Glutamatergic neuron (in vitro differentiated cells): Measurements from ENCODE around the gene PRKCE. TPM values are rescaled to one million over a fixed set of nuclear protein-coding genes. Genes with fewer than 3 reads are reported as not detected.

Source experiments
- DNase-seq: peaks from one replicate; pipeline ENCODE4 v3.0.0; 2022
- H3K27ac Mint-ChIP-seq: one replicate; pipeline ENCODE4 v1.8.0; 2020; ENCODE audit warnings: mild to moderate bottlenecking, mixed read lengths, inconsistent platforms; ENCODE audit not compliant: unreplicated experiment
- H3K27me3 Mint-ChIP-seq: one replicate; pipeline ENCODE4 v1.8.0; 2020; ENCODE audit warnings: mild to moderate bottlenecking, moderate library complexity, mixed read lengths, inconsistent platforms; ENCODE audit not compliant: unreplicated experiment
- H3K36me3 Mint-ChIP-seq: one replicate; pipeline ENCODE4 v1.8.0; 2020; ENCODE audit warnings: mild to moderate bottlenecking, mixed read lengths, inconsistent platforms; ENCODE audit not compliant: unreplicated experiment
- H3K4me1 Mint-ChIP-seq: one replicate; pipeline ENCODE4 v1.8.0; 2020; ENCODE audit warnings: mild to moderate bottlenecking, low read depth, mixed read lengths, inconsistent platforms; ENCODE audit not compliant: unreplicated experiment
- H3K4me3 Mint-ChIP-seq: one replicate; pipeline ENCODE4 v1.8.0; 2020; ENCODE audit warnings: mild to moderate bottlenecking, mixed read lengths, inconsistent platforms; ENCODE audit not compliant: unreplicated experiment
- H3K9me3 Mint-ChIP-seq: one replicate; pipeline ENCODE4 v1.8.0; 2020; ENCODE audit warnings: mild to moderate bottlenecking, moderate library complexity, mixed read lengths, inconsistent platforms; ENCODE audit not compliant: unreplicated experiment
- total RNA-seq: library from RNA; stranded (reverse); fragmentation: NEBNext Ultra II Directional; extraction: Animal tissue kit (Norgen Biotek cat#: 25700); gene quantifications from one replicate; pipeline ENCODE4 v1.2.1, GENCODE V29; 2021; ENCODE audit not compliant: unreplicated experiment
- TF ChIP-seq, protein P1 (sequence below): fragments of 200-600 bp; sonication (generic); IDR thresholded peaks from one replicate; pipeline ENCODE4 v1.5.0; 2021; ENCODE audit not compliant: partially characterized antibody, unreplicated experiment

The PRKCE gene
- total RNA-seq, 1 donor from 2014 or later, result 74.8 TPM

DNA sequence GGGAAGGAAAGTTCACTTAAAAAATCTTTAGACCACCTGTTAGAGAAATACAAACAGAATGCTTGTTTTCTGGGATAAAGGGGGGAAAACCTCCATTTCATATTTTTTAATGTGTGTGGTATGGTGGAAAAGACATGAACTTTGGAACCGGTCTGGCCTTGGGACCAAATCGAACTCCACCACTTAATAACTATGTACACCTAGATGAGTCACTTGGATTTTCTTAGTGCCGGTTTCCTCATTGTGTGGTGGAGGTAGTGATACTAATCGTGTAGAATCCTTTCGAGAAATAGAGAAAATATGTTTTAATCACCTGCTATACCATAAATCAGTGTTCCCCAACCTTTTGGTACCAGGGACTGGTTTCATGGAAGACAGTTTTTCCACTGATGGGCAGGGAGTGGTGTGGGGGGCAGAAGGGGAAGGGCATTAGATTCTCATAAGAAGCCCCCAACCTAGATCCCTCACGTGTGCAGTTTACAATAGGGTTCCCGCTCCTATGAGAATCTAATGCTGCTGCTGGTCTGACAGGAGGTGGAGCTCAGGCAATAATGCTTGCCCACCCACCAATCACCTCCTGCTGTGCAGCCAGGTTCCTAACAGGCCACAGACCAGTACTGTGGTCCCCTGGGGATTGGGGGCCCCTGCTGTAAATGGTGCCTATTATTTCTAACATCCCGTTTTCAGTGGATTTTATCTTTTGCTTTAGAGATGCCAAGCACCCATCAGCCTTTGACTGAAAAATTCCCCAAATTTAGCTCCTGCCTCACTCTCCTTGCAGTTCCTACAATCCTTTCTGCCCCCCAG is 308.8 kb downstream of the PRKCE start:
- Mint-ChIP-seq H3K9me3 (no peaks in the 10 kb centered on the region), H3K4me3 (no peak overlapping the region), H3K27me3 (no peaks in the 10 kb centered on the region), H3K4me1 (peaks cover 8% of the 10 kb centered on the region), H3K27ac (no peak overlapping the region), H3K36me3 (no peaks in the 10 kb centered on the region)
- TF ChIP-seq, protein P1, sequence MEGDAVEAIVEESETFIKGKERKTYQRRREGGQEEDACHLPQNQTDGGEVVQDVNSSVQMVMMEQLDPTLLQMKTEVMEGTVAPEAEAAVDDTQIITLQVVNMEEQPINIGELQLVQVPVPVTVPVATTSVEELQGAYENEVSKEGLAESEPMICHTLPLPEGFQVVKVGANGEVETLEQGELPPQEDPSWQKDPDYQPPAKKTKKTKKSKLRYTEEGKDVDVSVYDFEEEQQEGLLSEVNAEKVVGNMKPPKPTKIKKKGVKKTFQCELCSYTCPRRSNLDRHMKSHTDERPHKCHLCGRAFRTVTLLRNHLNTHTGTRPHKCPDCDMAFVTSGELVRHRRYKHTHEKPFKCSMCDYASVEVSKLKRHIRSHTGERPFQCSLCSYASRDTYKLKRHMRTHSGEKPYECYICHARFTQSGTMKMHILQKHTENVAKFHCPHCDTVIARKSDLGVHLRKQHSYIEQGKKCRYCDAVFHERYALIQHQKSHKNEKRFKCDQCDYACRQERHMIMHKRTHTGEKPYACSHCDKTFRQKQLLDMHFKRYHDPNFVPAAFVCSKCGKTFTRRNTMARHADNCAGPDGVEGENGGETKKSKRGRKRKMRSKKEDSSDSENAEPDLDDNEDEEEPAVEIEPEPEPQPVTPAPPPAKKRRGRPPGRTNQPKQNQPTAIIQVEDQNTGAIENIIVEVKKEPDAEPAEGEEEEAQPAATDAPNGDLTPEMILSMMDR, result no peak
- DNase-seq, result no peak

DNA sequence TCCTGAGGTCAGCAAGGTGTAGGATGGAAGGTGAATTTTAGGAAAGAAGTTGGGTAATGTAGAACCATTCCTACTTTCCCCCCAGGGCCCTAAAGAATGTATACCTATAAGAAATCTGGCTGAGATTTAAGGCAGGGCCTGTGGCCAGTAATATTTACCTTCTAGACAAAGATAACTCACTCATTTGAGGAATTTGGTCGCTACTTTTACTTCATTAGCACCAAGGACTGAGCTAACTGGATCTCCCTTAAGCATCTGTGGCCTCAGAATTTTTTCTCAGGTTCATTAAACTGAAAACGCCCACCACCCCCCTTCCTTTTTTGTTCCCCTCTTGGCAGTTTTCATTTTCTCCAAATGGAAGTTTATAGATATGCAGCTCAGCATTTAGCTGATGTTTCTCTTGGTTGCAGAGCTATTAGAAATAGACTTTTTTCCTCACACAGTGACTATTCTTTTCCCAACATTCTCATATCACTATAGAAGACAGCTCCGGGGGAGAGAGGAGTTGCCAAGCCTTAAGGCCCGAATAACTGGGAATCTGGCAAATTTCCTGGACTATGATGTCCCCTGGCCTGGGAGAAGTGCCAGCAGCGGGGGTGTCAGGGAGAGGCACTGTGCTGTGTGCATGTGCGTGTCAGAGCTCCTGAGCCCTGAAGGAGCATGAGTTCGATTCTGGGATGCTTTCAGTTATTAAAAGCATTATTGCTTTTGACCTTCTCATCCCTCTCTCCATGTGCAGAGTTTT is 310.9 kb downstream of the PRKCE start:
- TF ChIP-seq, protein P1, result no peak
- DNase-seq, result no peak
- H3K4me1 Mint-ChIP-seq, result peaks cover 8% of the 10 kb centered on the region
- H3K9me3 Mint-ChIP-seq, result no peaks in the 10 kb centered on the region
- H3K4me3 Mint-ChIP-seq, result no peak overlapping the region
- H3K36me3 Mint-ChIP-seq, result no peaks in the 10 kb centered on the region
- peaks cover 2% of the 10 kb centered on the region for H3K27me3 Mint-ChIP-seq
- H3K27ac Mint-ChIP-seq, result no peak overlapping the region

DNA sequence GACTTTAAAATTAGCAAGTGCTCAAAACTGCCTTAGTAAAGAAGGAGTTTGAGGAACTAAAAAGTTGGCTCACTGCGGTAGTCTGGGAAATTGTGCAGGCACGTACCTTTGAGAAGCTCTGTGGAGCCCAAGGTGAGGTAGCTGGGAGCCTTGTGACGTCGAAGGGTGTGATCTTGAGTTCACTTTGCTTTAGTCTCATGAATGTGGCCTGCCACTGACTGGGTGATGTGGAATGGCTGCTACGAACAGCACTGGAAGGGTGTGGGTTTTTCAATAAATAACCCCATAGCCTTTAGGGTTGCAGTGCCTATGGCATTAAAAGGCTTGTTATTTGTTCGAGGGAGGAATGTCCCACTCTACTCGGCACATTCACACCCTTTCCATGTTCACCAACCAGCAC is 312.3 kb downstream of the PRKCE start:
- Mint-ChIP-seq H3K27ac (no peak overlapping the region), H3K27me3 (peaks cover 2% of the 10 kb centered on the region), H3K4me3 (no peak overlapping the region), H3K9me3 (no peaks in the 10 kb centered on the region), H3K4me1 (peaks cover 8% of the 10 kb centered on the region), H3K36me3 (no peaks in the 10 kb centered on the region)
- TF ChIP-seq, protein P1, result no peak
- DNase-seq, result no peak

DNA sequence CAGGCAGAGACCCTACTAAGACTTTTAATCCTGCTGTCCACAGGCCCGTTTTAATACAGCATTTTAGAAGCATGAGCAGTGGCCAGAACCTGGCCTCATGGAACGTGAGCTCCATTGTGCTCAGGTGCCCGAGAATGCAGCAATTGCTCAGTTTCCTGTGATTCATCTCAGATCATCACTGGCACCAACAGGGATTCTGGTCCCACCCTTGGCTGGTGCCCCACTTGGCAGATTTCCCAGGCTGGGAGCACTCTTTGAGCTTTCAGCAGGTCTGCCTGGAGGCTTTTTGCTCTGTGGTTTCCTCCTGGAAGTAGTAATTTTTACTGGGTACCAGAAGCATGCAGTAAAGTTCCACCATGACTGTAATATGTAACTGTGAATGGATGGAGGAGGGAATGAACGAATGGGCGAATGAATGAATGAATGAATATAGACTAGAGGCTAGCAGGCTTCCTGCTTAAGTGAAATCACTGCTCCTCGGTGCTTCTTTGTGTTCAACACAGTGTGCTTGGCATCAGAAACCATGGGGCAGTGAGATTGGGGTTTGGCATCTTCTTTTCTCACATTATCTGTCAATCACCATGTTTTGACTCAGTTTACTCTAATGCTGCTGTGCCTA is 312.9 kb downstream of the PRKCE start:
- no peak overlapping the region for H3K27ac Mint-ChIP-seq
- no peak for DNase-seq

More for the DNA sequence above, 312.9 kb downstream of the PRKCE start:
- TF ChIP-seq, protein P1, result no peak
- Mint-ChIP-seq H3K4me1 (peaks cover 10% of the 10 kb centered on the region), H3K27me3 (peaks cover 2% of the 10 kb centered on the region), H3K4me3 (no peak overlapping the region), H3K9me3 (no peaks in the 10 kb centered on the region), H3K36me3 (no peaks in the 10 kb centered on the region)
